HG03280 (cell line): Measurements from ENCODE around the gene GPR37.
A peak's percentile ranks its signal among the peaks of the same experiment; 100 is the strongest.

Experiments used
- ATAC-seq: cut with Tn5 transposase; IDR thresholded peaks from one replicate; pipeline ENCODE4 v1.9.1; 2021; ENCODE audit warnings: mild to moderate bottlenecking, moderate library complexity; ENCODE audit not compliant: unreplicated experiment

GPR37 gene

DNA sequence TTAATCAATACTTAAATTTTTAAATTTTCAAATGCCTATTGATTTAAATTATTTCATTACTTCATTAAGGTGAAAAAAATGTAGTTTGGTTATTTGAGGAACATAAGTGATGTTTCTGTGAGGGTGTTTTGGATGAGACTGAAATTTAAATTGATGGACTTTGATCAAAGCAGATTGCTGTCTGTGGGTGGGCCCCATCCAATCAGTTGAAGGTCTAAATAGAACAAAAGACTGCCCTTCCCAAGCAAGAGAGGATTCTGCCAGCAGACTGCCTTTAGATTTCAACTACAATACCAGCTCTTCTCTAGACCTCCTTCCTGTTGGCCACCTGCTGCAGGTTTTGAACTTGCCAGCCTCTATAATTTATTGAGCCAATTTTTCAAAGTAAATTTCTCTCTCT is 14.5 kb upstream of the GPR37 start:
- no peak for ATAC-seq

DNA sequence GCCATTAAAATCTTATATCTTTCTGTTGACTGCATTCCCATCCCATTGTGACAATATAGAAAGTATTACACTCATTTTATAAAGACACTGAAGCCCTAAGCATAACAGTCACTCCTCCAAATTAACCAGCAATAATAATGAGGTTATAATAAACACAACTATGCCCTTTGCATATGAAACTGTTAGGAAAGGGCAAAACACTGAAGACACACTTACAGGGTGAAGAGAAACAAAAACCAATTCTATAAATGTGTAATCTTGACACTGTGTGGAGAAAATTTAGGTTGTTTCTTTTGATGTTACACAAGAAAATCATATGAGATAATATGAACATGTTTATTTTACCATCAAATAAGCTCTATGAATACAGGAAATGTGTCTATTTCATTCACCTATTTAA is 14.0 kb upstream of the GPR37 start:
- no peak for ATAC-seq

DNA sequence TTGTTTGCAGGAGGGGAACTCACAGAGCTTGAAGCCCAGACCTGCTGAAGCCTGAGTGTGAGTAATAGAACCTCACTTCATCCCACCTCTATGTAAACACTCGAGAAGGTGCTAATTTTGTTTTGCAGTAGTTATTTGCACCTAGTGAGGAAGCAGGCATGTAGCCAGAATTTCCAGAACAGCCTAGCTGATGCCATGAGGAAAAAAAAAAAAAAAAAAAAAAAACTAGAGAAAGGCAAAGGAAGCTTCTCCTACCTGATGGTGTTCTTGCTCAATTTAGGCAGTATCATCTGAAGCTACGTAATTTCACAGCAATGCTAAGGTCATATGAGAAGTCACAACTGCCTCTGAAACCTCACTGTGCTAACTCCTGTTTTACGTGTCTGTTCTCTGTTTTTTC is 13.6 kb upstream of the GPR37 start:
- no peak for ATAC-seq

DNA sequence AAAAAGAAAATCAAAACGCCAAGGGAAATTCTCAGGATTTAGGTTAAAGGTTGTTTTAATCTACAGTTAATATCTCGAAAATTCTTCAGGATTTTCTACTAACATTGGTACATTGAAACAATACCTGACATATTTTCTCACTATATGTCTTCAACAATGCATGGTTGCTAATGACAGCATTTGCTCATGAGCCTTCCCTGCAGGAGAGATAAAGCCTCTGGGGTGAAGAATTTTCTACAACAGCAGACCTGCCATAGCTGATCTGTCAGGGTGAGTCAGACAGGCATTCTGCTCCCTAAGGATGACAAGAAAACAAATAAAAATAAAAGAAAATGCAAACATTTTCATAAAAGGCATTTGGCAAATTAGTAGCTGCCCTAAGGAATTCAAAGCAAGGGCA is 11.7 kb upstream of the GPR37 start:
- no peak for ATAC-seq

DNA sequence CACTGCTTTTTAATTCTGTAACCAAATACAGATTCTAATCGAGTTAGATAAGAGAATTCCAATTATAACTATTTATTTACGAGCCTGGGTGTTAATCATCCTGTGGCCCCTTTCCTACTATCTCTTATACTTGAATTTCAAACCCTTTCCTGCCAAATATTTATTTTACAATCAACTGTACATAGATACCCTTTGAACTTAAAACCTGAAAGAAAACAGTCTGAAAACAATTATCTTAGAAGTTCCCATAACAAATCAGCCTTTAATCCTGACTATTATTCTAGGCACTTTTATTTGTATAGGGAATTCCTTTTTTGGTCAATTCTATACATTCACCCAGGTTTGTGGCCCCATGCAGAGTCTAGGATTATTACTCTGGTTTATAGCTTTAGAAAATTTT is 10.6 kb upstream of the GPR37 start:
- no peak for ATAC-seq

DNA sequence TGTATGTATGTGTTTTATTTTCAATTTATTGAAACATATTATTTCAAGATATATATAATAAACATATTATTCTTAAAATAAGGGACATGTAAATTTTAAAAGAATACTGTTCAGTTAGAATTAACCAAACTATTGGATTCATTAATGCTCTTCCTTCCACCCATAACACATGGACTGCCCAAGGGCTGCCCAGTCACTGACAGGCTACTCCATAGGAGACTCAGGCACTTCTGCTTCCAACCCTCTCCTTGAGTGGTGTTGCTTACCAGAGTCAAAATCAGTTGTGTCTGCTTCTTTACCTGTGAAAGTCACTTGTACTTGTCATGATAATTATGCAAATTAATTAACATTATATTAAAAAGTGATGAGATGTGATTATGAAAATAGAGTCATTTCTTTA is 9.8 kb upstream of the GPR37 start:
- no peak for ATAC-seq

DNA sequence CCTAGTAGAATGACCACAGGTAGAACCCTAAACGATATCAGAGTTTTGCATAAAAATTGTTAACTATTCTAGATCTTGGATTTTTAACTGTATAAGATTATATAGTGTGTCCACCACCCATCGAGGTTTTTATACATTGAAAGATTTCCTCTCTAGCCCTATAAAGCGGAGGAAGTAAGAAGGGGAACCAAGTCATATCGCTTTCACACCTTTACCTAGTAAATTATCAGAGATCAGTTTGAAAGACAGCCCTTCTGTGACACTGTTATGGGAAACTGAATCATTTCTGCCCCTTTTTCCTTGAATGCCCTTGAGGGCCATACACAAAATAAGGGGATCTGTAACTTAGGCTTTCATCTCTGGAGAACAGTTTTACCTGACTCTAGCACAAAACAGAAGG is 8.3 kb upstream of the GPR37 start:
- ATAC-seq: no peak

DNA sequence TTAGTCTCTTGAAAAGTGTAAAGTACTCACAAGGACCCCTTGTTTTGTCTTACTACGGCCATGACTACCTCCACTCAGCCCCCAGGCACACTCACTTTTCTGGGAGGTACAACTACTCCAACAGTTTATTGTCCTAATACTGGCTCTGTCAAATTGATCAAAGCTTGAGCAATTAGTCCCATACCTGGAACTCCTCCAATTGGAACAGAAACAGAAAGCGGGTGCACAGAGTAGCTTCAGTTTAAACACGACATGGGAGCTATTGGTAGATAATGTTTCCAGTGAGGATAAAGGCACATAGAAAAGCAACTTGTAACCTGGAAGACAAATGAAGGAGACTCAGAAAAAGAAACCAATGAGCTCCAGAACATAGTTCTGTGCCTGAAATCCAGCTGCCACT is 7.7 kb upstream of the GPR37 start:
- no peak for ATAC-seq

DNA sequence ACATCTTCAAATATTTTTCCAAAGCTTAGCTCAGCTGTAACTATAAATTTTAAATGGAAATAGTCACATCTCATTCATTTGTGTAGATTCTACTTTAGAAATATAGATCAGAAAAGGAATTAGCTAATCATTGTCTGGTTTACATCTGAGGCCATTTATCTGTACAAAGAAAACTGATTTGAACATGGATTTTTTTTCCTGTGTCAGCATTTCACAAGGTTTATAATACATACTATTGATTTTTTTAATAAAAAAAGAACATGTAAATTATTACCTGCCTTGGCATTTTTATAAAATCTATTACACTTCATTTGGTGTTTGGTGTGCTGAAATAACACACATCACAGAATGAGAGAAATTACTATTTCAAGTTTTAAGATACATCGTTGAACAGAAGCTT is 3.5 kb upstream of the GPR37 start:
- no peak for ATAC-seq

DNA sequence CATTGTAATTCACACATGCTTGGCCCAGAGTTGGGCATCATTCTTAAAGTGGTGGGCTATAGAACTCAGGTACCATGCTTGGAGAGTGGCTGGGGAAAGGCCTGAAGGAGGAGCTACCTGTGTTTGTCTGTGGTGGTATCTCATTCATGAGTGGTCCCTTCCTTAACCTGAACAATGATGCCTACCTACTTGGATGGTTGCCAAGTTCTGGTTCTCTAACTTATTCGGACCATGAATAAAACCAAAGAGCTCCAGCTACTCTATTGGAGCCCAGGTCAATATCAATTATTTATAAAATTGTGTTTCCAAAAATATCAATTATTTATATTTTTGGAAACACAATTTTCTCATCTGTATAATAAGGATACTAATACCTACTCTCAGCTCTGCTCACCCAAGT is 2.9 kb upstream of the GPR37 start:
- ATAC-seq: no peak

DNA sequence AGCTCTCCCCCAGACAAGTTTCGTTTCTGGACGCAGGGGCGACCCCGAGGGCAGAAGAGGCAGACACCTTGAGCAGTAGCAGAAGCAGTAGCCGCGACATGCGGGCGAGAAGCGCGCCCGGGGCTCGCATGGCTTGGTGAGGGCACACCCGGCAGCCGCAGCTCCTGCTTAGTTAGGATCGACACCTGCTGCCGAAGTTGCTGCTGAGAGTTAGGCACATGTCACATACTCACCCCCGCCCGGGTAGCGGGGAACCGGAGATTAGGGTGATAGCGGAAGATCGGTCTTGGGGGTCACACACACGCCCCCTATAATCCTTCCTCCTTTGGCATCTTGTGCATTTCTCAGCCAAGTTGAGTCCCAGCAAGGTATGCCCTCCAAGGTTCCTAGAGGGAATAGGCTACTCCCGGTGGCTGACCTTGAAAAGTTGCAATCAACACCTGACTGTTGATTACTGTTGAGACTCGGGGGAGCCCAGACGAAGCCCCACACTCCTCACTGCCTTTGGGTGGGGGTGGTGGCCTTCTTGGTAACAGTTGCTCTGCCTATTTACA is 668 bp downstream of the GPR37 start:
- ATAC-seq: peak; percentile 42

DNA sequence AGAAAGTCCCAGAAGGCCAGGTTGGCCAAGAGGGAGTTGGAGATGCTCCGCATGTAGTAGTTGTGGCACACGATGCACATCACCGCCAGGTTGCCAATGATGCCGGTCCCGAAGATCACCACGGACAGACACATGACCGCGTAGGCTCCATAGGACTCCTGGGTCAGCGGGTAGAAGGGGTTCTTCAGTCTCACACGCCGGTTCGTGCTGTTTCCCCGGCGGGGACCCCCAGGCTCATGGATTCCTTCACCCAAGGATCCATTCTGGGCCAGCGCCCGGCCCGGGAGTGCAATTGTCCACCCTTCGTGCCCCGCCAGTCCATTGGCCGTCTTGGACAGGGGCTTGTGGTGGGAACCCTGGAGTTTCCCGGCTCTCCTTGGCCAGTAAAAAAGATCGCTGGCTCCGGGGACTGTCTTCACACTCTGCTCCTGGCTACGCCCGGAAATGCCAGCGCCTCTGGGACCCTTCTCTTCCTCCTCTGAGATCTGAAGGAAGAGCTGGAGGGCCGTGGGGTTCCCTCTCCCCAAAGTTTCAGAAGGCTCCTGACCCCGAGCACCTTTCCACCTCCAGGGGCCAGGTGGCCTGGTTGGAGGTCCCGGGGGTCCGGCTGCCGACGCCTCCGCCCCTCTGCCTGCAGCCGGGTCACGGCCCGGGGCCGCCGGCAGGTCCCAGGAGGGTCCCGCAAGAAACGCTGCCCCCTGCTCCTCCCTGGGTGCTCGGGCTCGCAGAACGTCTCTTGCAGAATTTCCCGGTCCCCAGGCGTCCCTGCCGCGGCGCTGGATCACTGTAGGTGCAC is 1.3 kb downstream of the GPR37 start:
- peak; percentile 6 for ATAC-seq

DNA sequence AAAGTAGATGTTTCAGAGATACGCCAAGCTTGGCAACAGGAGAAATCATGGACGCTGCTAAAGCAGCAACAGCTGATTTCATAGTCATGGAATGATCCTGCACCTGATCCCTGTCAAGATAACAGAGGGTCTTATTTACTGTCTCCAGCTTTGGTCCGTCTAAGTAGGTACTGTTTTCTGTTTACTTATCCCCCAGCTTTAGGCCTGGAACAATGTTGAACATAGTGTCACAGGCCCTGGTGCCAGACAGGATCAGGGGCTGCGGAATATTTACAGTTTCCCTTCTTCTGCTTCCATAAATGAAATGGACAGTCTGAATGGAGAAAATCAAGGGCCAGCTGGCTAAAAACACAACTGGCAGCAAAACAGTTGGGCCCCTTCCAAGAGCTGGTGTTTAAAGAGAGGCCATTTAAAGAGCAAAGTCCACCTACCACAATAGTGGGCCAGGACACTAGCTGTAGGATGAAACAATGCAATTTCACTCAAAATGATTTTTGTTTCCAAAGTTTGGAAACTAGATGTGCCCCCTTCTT is 2.9 kb downstream of the GPR37 start:
- ATAC-seq: no peak

DNA sequence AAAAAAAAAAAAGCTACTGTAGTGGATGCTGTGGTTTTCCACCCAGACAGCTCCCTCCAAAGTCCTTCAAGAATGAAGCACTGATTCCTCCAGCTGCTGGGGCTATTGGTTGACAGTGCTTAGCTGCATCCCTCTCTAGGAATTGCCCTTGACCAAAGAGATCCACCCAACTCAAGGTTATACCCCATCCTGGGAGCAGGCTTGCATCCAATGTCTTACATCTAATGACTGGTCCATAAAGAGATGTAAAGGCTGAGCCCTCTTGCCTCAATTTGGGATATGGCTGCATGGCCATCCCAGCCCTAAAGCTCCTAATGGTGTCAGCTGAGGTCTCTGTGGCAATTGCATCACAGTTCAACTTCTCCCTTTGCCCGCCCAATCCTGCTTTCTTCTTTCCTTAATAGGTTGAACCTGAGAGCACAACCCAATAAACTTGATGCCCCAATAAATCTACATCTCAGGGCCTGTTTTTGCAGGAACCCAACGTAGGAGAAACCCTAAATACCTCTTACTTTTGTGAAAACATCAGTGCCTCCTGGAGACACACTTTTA is 4.4 kb downstream of the GPR37 start:
- ATAC-seq: no peak

DNA sequence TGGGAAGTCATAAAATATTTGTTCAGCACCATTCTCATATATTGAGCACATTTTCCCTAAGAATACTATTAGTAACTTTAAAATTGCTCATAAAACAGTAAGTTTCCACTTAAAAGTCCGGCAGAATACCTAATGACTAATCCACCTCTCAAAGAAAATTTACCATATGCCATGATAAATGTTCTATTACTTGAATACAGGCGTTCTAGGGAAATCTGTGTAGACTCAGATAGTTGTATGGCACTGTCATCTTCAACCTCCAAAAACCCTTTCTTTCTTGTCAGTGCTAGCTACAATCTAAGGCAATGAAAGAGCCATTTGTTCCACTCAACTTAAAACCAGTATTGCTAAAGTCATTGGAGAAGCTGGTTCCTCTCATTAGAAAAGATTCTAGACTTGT is 7.3 kb downstream of the GPR37 start:
- ATAC-seq: no peak

DNA sequence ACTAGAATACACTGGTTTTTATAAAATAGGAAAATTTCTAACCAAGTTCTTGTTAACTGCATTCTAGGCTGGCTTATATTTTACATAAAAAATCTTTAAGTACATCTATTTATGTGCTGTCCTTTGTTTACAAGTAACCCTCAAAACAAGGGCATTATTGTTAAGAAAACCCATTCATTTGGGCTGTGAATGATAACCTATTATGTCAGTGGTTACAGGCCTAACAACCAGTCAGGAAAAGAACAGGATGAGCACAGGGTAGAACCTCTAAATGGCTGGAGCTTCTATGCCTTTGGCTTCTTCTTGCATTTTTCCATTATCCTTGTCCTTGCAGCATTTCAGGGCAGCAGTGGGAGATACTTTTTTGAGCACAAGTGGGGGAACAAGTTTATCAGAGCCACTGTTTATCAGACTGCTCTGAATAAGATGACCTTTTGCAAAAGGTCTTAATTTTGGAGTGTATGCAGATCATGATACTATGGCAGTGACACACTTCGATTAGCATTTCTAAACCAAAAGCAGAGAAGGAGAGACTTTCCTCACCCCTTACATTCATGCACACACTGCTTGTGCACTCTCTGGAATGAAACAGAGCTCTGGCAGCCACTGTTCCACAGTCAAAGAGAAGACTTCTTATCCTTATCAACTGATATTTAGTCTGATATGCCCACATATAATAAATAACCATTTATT is 10.9 kb downstream of the GPR37 start:
- no peak for ATAC-seq

DNA sequence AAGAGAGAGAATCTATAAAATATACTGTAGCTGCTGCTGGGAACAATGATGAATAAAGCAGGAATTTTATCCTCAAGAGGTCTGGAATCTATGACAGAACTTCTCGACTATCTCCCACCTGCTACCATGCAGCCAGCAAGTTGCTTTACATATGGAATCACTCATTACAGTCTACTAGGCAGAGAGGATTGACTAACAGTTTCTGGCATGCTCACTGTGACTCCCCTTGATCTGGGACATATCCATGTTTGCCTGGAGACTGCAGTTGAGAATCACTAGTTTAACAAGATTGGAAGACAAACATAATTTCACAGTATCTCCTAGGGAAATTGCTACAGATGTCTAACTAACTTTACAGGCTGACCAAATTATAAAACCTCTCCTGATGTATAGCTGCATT is 13.3 kb downstream of the GPR37 start:
- ATAC-seq: no peak

DNA sequence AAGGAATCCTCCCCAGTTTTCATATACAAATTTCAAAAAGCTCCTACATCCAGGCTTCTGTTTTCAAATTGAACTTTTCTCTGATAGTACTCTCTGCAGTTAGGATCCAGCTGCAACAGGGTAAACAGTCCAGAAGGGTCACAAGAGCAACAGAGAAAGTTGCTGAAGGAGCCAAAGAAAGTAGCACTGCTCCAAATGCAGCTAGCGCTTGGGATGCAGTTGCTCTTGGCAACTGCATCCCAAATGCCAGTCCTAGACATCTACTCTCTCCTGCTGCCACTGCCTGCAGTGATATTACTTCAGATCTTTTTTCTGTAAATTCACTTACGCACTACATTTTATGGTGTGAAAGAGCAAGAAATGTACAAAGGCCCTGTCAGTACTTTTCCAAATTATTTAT is 14.6 kb downstream of the GPR37 start:
- ATAC-seq: no peak

DNA sequence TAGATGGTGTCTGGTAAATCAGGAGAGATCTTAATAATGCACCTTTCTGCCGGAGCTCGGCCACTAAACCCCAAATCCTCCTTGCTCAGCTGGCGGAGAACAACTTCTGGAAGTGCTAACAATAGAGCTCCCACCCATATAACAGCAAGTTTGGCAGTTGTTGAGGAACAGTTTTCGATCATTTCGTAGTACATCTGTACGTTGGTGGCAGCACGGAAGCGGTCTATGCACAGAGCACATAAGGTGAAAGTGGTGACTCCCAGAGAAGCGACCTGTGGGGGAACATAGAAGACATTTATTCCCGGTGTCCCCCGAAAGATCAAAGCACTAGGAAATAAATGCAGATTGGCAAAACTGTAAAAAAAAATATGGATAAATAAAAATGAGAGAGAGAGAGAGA is 18.5 kb downstream of the GPR37 start:
- ATAC-seq: no peak

DNA sequence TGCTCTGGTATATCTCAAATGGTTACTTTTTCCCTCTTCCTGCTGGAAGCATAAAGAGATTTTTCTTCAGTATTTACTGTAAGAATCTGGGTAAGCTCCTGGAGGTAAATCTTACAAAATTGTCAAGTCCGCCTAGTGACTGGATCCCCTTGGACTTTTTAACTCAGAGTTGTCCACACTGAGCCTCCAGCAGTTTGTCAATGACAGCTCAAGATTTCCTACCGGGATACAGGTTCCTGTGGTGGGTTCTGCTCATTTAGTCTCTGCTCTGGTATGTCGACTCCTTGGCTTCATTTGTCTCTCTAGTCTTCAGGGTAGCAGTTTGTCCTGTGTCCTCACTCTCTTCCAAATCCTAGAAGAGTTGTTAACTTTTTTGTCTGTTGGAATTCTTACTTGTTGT is 27.0 kb downstream of the GPR37 start:
- no peak for ATAC-seq

DNA sequence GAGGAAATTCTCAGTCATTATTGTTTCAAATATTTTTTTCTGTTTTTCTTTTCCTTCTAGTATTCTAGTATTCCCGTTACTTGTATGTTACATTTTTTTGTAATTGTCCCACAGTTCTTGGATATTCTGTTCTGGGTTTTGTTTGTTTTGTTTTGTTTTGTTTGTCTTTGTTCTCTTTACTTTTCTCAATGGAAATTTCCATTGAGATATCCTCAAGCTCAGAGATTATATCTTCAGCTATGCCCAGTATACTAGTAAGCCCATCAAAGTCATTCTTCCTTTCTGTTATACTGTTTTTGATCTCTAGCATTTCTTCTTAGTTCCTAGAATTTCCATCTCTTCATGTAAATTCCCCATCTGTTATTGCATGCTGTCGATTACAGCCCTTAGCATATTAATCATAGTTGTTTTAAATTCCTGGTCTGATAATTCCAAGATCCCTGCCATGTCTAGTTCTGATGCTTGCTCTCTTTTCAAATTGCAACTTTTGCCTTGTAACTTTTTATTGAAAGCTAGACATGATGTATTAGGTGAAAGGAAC is 27.8 kb downstream of the GPR37 start:
- ATAC-seq: no peak

DNA sequence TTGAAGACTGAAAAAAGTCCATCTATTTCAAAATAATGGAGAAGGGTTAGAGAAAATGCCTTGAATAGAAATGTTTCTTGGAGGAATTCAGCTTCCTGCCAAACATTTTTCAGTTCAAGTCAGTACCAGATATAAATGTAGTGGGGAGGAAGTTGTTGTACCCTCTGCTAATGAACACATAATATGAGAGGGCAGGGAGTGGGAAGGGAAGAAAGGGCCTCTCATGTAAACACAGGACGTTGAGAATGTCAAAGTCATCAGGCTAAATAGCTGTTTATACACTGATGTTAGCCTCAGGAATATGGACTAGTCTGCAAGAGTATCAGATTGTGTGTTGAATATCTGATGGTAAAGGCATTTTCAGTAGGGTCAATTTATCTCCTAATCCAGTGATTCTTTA is 37.0 kb downstream of the GPR37 start:
- no peak for ATAC-seq
